ENCODE data around the gene SSX5.
"Not testable (repeated sequence)": the region's sequence is repeated elsewhere in the genome, so short reads cannot be mapped to it uniquely, and the experiment has no call there.

Gene SSX5

GRCh38 chrX:48196745-48197201 is at the start of gene SSX5:
SSX5 (minus strand) TSS chrX:48196795; CDS start chrX:48195358, 1,437 bp downstream.
- no peak for TF ChIP-seq ZNF274 (IDR thresholded peaks at IDR 0.05; ENCODE audit: low read depth, low read length)
- no peak within 1 kb of the TSS for H3K4me3 ChIP-seq (ENCODE audit: low read length)

GRCh38 chrX:48224196-48224595 is 27.6 kb upstream of the SSX5 start:
- H3K4me3 ChIP-seq (ENCODE audit: low read length), result not testable (repeated sequence)

GRCh38 chrX:48214341-48214740 is 17.7 kb upstream of the SSX5 start:
- H3K4me3 ChIP-seq (ENCODE audit: low read length), result not testable (repeated sequence)

- not testable (repeated sequence) for H3K4me3 ChIP-seq (ENCODE audit: low read length)
Measured at GRCh38 chrX:48190024-48190423, 6.6 kb downstream of the SSX5 start.

GRCh38 chrX:48181882-48182281 is 14.7 kb downstream of the SSX5 start:
- H3K4me3 ChIP-seq (ENCODE audit: low read length), result not testable (repeated sequence)

- no peak for TF ChIP-seq ZNF274 (IDR thresholded peaks at IDR 0.05; ENCODE audit: low read depth, low read length)
- no peak overlapping the region for H3K4me3 ChIP-seq (ENCODE audit: low read length)
Measured at GRCh38 chrX:48180811-48181210, 15.8 kb downstream of the SSX5 start.

- no peak for TF ChIP-seq ZNF274 (IDR thresholded peaks at IDR 0.05; ENCODE audit: low read depth, low read length)
Measured at GRCh38 chrX:48179691-48180090, 16.9 kb downstream of the SSX5 start.

GRCh38 chrX:48166322-48166721 is 30.3 kb downstream of the SSX5 start:
- H3K4me3 ChIP-seq (ENCODE audit: low read length), result not testable (repeated sequence)

More at GRCh38 chrX:48179691-48180090, 16.9 kb downstream of the SSX5 start:
- H3K4me3 ChIP-seq (ENCODE audit: low read length), result no peak overlapping the region

GRCh38 chrX:48165241-48165640 is 31.4 kb downstream of the SSX5 start:
- no peak overlapping the region for H3K4me3 ChIP-seq (ENCODE audit: low read length)
- TF ChIP-seq ZNF274 (IDR thresholded peaks at IDR 0.05; ENCODE audit: low read depth, low read length), result no peak

- no peak for TF ChIP-seq ZNF274 (IDR thresholded peaks at IDR 0.05; ENCODE audit: low read depth, low read length)
Measured at GRCh38 chrX:48156014-48156413, 40.6 kb downstream of the SSX5 start.

GRCh38 chrX:48154796-48155195 is 41.8 kb downstream of the SSX5 start:
- H3K4me3 ChIP-seq (ENCODE audit: low read length), result no peak overlapping the region
- no peak for TF ChIP-seq ZNF274 (IDR thresholded peaks at IDR 0.05; ENCODE audit: low read depth, low read length)

More at GRCh38 chrX:48156014-48156413, 40.6 kb downstream of the SSX5 start:
- H3K4me3 ChIP-seq (ENCODE audit: low read length), result no peak overlapping the region

GRCh38 chrX:48153769-48154168 is 42.8 kb downstream of the SSX5 start:
- no peak for TF ChIP-seq ZNF274 (IDR thresholded peaks at IDR 0.05; ENCODE audit: low read depth, low read length)
- no peak overlapping the region for H3K4me3 ChIP-seq (ENCODE audit: low read length)

GRCh38 chrX:48142697-48143096 is 53.9 kb downstream of the SSX5 start:
- H3K4me3 ChIP-seq (ENCODE audit: low read length), result not testable (repeated sequence)

GRCh38 chrX:48141810-48142508 is 54.6 kb downstream of the SSX5 start:
- not testable (repeated sequence) for H3K4me3 ChIP-seq (ENCODE audit: low read length)

- H3K4me3 ChIP-seq (ENCODE audit: low read length), result not testable (repeated sequence)
Measured at GRCh38 chrX:48139076-48139475, 57.5 kb downstream of the SSX5 start.

Measured in GM08714 (cell line).